ENCODE results near the gene TMEM238.
"Not testable (repeated sequence)": the region's sequence is repeated elsewhere in the genome, so short reads cannot be mapped to it uniquely, and the experiment has no call there.

TMEM238 gene

DNA sequence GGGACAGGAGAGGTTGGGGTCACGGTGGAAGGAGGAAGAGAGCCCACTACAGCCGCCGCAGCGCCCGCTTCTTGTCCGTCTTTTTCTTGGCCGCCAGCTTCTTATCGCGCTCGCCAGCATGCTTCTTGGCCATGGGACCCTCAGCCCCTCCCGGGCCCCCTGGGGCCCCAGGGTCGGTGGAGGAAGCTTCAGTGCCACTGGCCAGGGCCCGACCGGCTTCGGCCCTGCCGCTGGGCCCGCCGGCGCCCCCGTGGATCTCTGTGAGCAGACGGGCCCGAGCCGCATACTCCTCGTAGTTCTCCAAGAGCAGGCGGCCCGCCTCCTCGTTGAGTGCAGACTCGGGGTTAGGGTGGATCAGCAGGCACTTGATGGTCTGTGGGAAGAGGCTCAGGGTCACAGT, 17.3 kb upstream of the TMEM238 start:
- DNase-seq (ENCODE audit: low read depth): not testable (repeated sequence)

DNA sequence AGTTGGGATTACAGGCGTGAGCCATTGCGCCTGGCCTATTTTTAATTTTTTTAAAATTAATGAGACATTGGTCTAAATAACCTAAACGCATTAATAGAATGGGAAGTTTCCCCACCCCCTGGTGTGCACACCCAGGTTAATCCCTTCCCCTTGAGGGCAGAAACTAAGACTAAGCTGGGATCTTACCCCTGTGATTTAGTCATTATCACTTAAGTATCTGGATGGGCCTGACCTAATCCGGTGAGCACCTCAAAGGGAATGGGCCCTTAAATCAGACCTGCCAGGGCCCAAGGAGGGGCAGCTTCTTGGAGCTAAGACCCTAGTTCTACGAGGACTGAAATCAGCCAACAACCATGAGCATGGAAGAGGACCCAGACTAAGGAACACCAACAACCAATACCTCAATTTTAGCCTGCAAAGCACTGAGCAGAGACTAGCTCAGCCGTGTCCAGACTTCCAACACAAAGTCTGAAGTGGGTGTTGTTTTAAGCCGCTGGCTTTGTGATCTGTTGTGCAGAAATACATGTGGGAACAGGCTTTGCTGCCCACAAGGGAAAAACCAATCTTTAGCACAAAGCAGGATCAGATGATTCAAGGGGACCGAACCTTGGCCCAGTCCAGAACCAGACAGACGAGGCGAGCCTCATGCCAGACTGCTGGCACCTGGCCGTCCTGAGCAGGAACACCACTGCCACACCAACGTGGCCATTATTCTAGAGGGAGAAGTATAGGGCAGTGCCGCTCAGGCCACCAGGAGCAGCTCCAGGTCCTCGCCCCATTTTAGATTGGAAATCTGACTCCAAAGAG, 16.4 kb upstream of the TMEM238 start:
- no peak for DNase-seq (ENCODE audit: low read depth)

DNA sequence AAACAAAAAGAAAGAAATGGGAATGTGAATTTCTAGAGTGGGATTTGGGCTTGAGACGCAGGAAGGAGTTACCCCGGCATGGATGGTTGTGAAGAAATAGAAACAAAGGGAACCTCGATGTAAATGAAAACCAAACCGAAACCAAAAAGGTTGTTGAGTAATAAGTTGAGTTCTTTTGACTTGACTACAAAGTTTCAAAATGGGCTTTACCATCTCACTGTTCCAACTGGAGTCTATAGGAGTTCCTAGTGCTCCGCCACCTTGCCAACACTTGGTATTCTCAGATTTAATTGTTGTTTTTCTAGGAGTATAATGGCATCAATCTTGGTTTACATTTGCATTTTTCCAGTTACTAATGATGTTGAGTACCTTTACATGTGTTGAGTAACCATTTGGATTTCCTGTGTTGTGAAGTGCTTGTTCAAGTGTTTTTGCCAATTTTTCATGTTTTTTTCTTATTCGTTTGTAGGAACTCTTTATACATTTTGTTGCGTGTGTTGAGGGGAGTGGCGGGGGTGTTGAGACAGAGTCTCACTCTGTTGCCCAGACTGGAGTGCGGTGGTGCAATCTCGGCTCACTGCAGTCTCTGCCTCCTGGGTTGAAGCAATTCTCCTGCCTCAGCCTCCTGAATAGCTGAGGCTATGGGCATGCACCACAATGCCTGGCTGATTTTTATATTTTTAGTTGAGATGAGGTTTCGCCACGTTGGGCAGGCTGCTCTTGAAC, 14.3 kb upstream of the TMEM238 start:
- DNase-seq (ENCODE audit: low read depth): no peak

DNA sequence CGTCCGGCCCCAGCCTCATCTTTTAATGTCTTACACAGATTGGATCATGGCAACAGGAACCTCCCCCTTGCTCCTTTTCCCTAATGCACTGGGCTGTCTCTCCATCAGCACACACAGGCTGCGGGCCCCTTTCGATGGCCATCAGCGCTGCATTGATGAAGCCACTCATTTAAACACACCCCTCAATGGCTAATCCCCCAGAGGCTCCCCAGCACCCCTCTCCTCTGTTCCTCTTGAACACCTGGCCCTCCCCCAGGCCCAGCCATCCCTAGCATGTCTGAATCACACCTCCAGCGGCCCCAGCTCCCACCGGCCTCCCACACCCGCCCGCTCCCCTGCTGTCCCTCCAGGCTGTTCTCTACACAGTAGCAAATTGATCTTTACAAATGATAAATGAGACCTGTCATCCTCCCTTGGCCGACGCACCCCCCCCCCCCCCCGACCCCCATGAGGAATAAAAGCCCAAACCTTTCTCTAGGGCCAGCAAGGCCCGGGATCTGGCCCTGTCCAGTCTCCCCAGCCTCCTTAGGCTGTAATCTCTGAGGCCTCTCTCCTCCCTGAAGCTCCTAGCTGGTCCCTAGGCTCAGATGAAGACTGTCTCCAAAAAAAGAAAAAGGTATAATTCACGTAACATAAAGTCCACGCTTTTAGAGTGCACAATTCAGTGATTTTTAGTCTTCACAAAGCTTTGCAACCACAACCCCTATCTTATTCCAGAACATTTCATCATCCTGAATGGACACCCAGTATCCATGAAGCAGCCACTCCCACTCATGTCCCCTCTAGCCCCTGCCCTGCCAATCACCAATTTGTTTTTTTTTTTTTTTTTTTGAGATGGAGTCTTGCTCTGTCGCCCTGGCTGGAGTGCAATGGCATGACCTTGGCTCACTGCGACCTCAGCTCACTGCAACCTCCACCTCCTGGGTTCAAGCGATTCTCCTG, 9.0 kb upstream of the TMEM238 start:
- no peak for DNase-seq (ENCODE audit: low read depth)

DNA sequence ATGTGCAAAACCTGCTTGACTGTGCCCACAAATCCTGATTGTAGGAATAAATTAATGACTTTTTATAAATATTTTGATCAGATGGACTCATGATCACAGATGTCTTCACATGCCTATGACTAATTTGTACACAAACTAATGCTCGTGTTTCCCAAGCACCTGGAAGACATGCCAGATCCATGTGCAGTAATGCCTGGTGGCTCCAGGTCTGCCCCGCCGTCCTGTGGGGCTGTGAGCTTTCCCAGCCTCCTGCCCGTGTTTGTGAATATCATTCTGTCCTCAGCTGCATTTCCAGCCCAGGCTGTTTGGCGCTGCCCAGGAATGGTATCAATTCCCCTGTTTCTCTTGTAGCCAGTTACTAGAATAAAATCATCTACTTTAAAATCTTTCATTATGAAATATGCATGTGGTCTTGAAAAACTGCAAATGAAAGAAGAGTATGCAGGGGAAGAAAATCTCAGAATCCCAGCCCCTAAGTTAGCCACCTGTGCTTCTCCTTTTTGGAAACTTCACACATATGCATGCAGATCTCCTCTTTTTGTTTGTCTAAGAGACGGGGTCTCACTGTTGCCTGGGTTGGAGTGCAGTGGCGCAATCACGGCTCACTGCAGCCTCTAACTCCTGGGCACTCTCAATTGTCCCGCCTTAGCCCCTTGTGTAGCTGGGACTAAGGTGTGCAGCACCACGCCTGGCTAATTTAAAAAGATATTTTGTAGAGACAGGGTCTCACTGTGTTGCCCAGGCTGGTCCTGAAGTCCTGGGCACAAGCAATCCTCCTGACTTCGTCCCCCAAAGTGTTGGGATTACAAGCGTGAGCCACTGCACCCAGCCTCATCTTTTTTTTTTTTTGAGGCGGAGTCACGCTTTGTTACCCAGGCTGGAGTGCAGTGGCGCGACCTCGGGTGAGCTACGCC, 7.9 kb upstream of the TMEM238 start:
- DNase-seq (ENCODE audit: low read depth): no peak

DNA sequence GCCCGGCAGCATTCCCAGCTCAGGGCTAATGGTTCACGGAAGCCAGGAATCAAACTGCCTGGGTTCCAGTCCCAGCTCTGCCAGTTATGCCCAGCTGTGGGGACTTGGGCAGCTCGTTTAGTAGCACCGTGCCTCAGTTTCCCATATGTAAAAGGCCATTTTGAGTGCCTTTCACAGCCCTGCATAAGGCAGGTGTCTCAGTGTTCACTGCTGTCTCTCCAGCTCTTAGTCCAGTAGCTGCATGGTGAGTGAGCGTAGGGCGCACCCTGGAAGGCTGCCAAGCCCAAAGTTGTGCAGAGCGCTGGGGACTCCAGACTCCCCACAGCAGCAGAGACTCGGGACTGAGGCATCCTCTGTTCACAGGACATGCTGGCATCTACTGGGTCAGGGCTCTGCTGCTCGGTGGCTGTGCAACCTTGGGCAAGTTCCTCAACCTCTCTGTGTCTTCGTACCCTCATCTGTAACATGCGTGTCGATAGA, 7.1 kb upstream of the TMEM238 start:
- no peak for DNase-seq (ENCODE audit: low read depth)

DNA sequence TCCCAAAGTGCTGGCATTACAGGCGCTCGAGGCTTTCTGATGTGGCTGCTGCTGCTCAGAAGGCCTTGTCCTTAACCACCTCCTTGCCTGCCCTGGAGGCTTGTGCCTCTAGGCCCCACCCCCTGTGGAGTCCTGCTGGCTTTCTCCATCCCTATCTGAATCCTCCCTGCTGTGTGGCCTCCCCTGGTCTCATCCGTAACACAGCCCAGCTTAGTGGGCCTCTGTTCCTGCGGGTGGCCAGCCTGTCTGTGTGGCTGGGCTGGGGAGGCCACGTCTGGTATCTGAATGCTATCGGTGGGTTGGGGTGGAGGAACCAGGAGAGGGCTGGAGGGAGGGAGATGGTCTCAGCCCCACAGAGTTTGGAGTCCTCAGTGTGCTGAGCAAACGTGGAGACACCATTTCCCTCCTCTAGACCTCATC, 6.4 kb upstream of the TMEM238 start:
- DNase-seq (ENCODE audit: low read depth): no peak

DNA sequence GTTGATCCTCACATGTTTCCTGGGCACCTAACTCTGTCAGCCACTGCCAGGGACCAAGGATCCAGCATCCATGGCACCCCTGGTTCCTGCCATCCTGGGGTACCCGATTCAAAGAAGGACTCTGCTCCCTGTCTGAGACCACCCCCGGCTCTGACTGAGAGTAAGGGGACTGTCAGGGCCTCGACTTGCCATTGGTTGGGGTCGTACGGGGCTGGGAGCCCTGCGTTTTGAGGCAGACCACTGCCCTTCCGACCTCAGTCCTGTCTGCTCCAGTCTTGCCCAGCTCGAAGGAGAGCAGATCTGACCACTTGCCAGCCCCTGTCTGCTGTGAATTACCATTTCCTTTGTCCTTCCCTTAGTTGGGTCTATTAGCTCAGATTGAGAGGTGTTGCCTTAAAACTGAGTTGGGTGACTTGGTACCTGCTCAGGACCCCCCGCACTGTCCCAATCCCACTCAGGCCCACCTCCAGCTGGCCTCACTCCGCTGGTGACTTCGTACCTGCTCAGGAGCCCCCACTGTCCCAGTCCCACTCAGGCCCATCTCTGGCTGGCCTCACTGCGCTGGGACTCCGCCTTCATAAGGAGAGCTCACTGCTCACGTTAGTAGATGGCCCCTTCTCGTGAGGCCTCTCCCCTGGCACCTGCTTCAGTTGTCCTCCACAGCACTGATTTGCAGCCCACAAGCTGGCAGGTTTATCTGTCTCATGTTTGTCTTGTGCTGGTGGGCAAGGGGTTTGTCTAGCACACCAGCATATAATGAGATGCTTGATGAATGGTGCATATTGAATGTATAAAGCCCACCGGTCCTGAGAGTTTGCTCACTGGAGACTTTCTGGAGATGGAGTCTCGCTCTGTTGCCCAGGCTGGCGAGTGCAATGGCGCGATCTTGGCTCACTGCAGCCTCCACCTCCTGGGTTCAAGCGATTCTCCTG, 5.6 kb upstream of the TMEM238 start:
- DNase-seq (ENCODE audit: low read depth): no peak

DNA sequence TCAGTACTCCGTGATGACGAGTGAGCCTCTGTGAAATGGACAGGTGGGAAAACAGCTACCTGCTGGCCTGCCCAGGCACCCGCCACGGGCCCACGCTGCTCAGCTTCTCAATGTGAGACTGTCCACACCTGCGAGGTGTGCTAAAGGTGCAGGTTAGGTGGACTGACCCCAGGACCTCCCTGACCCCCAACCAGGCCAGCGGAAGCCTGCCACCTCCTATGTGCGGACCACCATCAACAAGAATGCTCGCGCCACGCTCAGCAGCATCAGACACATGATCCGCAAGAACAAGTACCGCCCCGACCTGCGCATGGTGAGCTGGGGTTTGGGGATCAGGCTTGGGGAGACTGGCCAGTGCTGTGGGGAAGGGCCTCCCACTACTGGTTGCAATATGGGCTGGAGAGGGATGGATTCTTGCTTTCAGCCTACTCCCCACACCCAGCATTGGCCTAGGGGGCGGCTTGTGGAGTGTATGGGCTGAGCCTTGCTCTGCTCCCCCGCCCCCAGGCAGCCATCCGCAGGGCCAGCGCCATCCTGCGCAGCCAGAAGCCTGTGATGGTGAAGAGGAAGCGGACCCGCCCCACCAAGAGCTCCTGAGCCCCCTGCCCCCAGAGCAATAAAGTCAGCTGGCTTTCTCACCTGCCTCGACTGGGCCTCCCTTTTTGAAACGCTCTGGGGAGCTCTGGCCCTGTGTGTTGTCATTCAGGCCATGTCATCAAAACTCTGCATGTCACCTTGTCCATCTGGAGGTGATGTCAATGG, 3.8 kb upstream of the TMEM238 start:
- no peak for DNase-seq (ENCODE audit: low read depth)

DNA sequence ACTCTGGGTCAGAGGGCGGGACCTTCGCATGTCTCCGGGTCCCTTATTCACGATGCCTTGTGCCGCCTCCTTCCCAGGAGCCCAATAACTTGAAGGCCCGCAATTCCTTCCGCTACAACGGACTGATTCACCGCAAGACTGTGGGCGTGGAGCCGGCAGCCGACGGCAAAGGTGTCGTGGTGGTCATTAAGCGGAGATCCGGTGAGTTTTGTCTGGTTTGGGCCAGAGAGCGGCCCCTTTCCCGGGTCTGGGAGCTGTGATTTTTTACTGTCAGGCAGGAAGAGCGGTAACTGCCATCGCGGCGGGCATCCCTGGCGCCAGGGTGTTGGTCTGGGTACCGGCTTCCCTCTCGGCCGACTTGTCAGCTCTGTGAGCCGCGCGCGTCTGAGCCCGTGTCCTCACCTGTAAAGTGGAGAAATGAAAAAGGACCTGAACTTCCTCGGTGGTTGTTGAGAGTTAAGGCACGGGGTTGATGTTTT, 2.4 kb upstream of the TMEM238 start:
- DNase-seq (ENCODE audit: low read depth): no peak

DNA sequence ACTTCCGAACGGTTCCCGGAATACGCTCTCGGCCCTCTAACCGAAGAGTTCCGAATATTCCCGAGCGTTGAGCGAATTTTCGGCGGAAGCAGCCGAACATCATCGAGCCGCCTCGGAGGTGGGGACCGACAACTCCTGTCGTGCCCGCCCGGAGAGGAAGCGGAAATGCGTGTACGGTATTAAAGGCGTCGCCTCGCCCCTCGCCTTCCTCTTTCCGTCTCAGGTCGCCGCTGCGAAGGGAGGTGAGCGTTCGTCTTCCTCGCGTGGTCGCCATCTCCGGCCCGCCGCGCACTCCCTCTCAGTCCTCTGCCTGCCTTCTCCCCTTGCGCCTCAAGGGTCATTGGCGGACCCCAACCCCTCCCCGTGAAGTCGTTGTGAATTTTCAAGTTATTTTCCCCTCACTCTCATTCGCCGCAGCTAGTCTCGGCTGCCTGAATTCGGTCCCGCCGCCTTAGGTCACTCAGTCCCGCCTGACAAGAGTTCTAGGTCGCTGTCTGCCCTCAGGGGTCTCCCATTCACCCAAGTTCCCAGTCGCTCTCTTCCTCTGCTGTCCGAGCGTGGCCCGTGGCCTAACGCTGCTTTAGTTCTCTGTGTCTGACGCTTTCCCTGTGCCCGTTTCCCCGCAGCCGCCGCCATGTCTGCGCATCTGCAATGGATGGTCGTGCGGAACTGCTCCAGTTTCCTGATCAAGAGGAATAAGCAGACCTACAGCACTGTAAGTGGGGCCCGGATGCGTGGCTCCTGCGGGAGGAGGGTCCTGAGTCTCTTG, 1.8 kb upstream of the TMEM238 start, which contains the start of gene RPL28:
TSS of gene RPL28 (plus strand) at position 209 of the 769 bp plus-strand sequence. CDS start at position 635, 426 bp downstream.
- peak; percentile 96 for DNase-seq (ENCODE audit: low read depth)

DNA sequence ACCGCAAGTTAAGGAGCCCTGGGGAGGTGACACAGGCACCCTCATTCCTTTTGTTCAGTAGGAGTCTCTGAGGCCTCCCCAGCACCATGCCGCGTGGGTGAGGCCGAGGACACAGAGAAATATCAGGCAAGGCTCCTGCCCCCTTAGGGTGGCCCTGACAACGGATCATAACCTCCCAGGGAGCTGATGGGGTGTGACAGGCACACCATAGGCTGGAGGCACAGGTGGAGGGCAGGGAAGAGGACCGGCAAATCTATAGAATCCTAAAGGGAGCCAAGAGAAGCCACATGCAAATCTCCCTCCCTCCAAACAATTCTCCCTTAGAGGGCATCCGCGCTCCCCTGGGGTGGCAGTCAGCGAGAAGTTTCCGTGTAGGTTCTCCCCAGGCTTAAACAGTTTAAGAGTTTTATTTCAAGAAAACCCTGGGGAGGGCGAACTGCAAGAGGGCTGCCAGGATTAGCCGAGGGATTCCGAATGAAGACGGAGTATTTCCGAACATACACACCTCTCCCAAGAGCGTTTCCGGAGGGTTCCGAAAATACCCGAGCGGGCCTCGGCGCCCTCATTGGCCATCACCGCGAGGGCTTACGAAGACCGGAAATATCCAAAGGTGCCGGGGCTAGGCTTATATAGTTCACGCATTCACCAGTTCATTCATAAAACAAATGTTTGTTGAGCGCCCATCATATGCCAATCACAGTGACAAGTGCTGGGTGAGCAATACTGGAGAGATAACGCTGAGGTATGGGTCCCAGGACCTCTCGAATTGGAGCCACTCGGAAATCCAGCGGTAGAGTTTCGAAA, 1.0 kb upstream of the TMEM238 start:
- peak; percentile 95 for DNase-seq (ENCODE audit: low read depth)

DNA sequence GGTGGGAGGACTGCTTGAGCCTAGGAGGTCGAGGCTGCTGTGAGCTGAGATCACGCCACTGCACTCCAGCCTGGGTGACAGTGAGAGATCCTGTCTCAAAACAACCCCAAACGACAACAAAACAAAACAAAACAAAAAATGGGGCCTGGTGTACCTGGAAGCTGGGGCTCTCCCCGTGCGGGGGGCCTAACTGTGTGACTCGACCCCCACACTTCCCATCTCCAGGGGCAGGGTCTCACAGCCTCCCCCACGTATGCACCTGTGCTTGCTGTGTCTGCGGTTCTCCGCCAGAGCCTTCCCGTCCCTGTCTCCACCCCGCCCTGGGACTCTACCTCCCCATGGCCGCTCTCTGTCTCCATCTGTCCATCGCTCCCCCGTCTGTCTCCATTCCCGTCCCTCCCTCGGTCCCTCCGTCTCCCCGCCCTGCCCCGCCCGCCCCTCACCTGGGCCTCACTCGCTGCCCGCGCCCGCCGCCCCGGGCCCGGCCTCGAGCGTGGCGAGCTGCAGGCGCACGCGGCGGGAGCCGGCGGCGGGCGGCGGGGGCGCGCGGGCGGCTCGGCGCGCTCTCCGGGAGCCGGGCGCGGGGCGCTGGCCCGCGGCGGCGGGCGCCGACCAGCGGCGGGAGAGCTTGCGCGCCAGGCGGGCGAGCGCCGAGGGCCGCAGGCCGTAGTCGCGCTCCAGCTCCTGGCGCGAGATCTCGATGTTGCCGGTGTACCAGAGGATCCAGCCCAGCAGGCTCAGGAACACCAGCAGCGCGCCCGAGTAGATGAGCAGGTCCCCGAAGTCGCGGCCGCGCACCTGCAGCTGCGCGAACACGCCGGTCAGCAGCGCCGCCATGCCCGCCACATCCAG, 587 bp downstream of the TMEM238 start:
- peak; percentile 31 for DNase-seq (ENCODE audit: low read depth)

DNA sequence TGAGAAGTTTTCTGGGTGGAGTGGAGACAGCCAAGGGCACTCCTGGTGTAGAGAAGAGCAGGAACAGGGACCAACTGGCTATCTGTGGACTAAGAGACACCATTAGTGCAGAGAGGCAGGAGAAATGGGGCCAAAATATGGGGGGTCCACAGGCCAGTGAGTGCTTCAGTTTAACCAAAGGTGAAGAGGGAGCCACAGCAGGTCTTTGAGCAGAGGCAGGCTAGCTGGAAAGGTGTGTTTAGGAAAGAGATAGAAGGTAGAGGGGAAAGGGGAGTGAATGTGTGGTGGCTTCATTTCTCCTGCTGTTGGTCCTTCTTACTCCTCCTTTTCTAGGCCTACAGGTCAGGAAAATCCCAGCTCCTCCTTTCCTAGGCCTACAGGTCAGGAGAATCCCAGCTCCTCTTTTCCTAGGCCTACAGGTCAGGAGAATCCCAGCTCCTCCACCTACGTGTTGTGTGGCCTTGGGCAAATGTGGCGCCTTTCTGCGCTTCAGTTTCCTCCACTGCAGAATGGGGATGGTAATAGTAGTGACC, 1.5 kb downstream of the TMEM238 start:
- DNase-seq (ENCODE audit: low read depth): no peak

DNA sequence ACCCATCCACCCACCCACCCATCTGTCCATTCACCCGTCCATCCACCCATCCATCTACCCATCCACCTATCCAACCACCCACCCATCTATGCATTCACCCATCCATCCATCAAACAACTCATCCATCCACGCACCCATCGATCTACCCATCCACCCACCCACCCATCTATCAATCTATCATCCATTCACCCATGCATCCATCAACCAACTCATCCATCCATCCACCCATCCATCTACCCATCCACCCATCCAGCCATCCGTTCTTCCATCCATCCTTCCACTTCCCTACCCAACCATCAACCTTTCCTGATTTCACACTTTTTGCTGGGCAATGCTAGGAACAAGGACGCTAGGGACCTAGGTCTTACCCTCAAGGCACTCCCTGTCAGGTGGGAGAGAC, 2.1 kb downstream of the TMEM238 start:
- no peak for DNase-seq (ENCODE audit: low read depth)

DNA sequence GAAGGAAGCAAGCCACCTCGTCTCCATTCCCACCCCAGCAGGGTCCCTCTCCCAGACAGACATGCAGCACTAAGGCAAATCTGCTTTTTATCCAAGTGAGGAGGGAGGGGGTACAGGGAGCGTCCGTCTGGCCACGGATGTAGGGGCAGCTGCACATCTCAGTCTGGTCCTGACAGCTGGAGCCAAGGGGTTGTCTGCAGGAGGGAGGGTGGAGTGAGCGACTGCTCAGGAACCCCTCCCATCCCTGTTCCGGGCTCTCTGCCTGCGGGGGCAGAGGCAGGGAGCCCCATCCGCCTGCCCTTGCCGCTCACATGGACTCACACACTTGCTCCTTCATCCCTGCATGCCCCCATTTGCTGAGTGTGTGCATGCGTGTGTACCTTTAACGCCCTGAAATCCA, 4.9 kb downstream of the TMEM238 start:
- no peak for DNase-seq (ENCODE audit: low read depth)

Data from fibroblast of the conjunctiva (primary cell).